ENCODE measurements around the gene SERPINI1. TPM values are rescaled to one million over a fixed set of nuclear protein-coding genes. Genes with fewer than 3 reads are reported as not detected.

SERPINI1 gene
- total RNA-seq, 1 experiment from 2014 or later = 4.4 TPM

DNA sequence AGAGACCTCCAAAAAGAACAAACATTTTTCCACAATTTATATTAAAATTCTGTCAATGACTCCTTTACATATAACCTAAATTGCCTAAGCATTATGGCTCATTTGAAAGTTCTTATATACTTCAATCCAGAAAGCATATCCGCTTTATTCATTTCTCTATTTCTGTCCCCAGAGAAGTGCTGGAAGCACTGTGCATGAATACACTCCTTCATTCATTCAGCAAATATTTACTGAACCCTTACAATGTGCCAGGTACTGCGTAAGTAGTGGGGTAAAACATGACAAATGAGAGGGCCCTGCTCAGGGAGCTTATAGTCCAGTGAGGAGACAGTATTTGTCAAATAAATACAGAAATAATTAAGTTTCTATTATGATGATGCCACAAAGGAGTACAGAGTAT lies 4.1 kb upstream of the SERPINI1 start:
- peaks cover 22% of the 10 kb centered on the region for H3K4me1 ChIP-seq
- DNase-seq = no peak
- no peak overlapping the region for H3K4me3 Mint-ChIP-seq (ENCODE audit: unreplicated experiment)

GRCh38 chr3:167732313-167733065 lies 3.0 kb upstream of the SERPINI1 start:
- DNase-seq = no peak
- no TSS peak for BruUV-seq (replicated peaks)
- H3K36me3 ChIP-seq (ENCODE audit: control insufficient read depth, insufficient read depth, low read length) = no peaks in the 10 kb centered on the region
- Mint-ChIP-seq H3K9me3 (ENCODE audit: unreplicated experiment) (no peaks in the 10 kb centered on the region), H3K36me3 (ENCODE audit: insufficient read depth, unreplicated experiment) (no peaks in the 10 kb centered on the region), H3K27ac (ENCODE audit: unreplicated experiment) (no peak overlapping the region), H3K4me3 (ENCODE audit: unreplicated experiment) (peak overlapping the region; percentile 32), H3K4me1 (ENCODE audit: low read depth, unreplicated experiment) (peaks cover 31% of the 10 kb centered on the region), H3K27me3 (ENCODE audit: insufficient read depth, unreplicated experiment) (no peaks in the 10 kb centered on the region)
- no peaks in the 10 kb centered on the region for H3K9me3 ChIP-seq
- intact Hi-C loops (cut with micrococcal nuclease; ENCODE audit: unreplicated experiment) = no loop called here
- no peaks in the 10 kb centered on the region for H3K27me3 ChIP-seq (replicated peaks; ENCODE audit: control insufficient read depth, insufficient read depth, low read length)
- H3K4me3 ChIP-seq (ENCODE audit: low read depth, low read length) = no peak overlapping the region
- no peak for TF ChIP-seq CTCF (IDR thresholded peaks at IDR 0.05; ENCODE audit: insufficient read depth in 1 of 2, low read depth in 1 of 2, low read length in 1 of 2, severe bottlenecking in 1 of 2, unreplicated experiment in 1 of 2)
- ChIA-PET POLR2A (no interaction called here), CTCF (no interaction called here)
- H3K4me1 ChIP-seq = peaks cover 12% of the 10 kb centered on the region; the same call in 1 of the 2 replicates

More for the DNA sequence above, 4.1 kb upstream of the SERPINI1 start:
- ChIA-PET CTCF (no interaction called here), POLR2A (no interaction called here)
- Mint-ChIP-seq H3K27me3 (ENCODE audit: insufficient read depth, unreplicated experiment) (no peaks in the 10 kb centered on the region), H3K27ac (ENCODE audit: unreplicated experiment) (no peak overlapping the region), H3K9me3 (ENCODE audit: unreplicated experiment) (no peaks in the 10 kb centered on the region), H3K36me3 (ENCODE audit: insufficient read depth, unreplicated experiment) (no peaks in the 10 kb centered on the region), H3K4me1 (ENCODE audit: low read depth, unreplicated experiment) (peaks cover 25% of the 10 kb centered on the region)
- no peaks in the 10 kb centered on the region for H3K36me3 ChIP-seq (ENCODE audit: control insufficient read depth, insufficient read depth, low read length)
- H3K9me3 ChIP-seq = no peaks in the 10 kb centered on the region
- no TSS peak for BruUV-seq (replicated peaks)
- intact Hi-C loops (cut with micrococcal nuclease; ENCODE audit: unreplicated experiment) = no loop called here
- no peak overlapping the region for H3K4me3 ChIP-seq (ENCODE audit: low read depth, low read length)
- no peak for TF ChIP-seq CTCF (IDR thresholded peaks at IDR 0.05; ENCODE audit: insufficient read depth in 1 of 2, low read depth in 1 of 2, low read length in 1 of 2, severe bottlenecking in 1 of 2, unreplicated experiment in 1 of 2)
- H3K27me3 ChIP-seq (replicated peaks; ENCODE audit: control insufficient read depth, insufficient read depth, low read length) = no peaks in the 10 kb centered on the region

DNA sequence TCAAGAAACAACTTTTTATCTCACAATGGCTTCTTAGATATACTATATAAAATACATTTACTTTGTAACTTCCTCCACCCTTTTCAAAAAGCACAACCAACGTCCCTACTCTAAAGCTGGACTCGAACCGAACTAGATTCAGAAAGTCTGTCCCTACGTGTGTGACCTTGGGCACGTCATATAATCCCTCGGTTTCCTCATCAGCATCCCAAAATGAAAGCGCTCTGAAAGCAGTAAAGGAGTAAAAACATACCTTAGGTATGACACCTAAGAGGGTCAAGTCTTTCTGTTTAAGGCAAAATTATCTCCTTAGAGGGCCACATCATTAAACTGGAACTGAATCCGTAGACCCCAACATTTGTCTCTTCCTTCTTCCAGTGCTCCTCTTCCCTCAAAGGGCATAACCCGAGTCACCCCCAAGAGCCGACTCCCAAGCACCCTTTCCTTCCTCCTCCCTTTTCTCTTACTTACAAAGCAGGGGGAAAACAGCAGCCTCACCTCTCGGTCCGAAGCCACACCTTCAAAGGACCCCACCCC lies 1.5 kb upstream of the SERPINI1 start:
- no peaks in the 10 kb centered on the region for H3K27me3 Mint-ChIP-seq (ENCODE audit: insufficient read depth, unreplicated experiment)
- POLR2A ChIA-PET = no interaction called here
- DNase-seq = peak in 1 of 2 experiments; percentile 19

More for the DNA sequence above, 1.5 kb upstream of the SERPINI1 start:
- no peak overlapping the region for H3K27ac Mint-ChIP-seq (ENCODE audit: unreplicated experiment)
- peak overlapping the region; percentile 84 for H3K4me3 ChIP-seq (ENCODE audit: low read depth, low read length)
- H3K4me3 Mint-ChIP-seq (ENCODE audit: unreplicated experiment) = no peak overlapping the region
- TF ChIP-seq CTCF (IDR thresholded peaks at IDR 0.05; ENCODE audit: insufficient read depth in 1 of 2, low read depth in 1 of 2, low read length in 1 of 2, severe bottlenecking in 1 of 2, unreplicated experiment in 1 of 2) = no peak
- no peaks in the 10 kb centered on the region for H3K36me3 Mint-ChIP-seq (ENCODE audit: insufficient read depth, unreplicated experiment)
- H3K9me3 ChIP-seq = no peaks in the 10 kb centered on the region
- no peaks in the 10 kb centered on the region for H3K27me3 ChIP-seq (replicated peaks; ENCODE audit: control insufficient read depth, insufficient read depth, low read length)
- H3K4me1 Mint-ChIP-seq (ENCODE audit: low read depth, unreplicated experiment) = peaks cover 26% of the 10 kb centered on the region
- intact Hi-C loops (cut with micrococcal nuclease; ENCODE audit: unreplicated experiment) = loop anchor here (1.0 to 2.0 kb wide), 3 partner anchors 17 to 149 kb away; no protein-coding TSS in a partner anchor
- CTCF ChIA-PET = interaction anchor here (0.6 kb wide), 2 partner anchors 1082 to 1940 kb away, joined by 3 to 6 read pairs; no protein-coding TSS in a partner anchor
- H3K36me3 ChIP-seq (ENCODE audit: control insufficient read depth, insufficient read depth, low read length) = no peaks in the 10 kb centered on the region
- H3K9me3 Mint-ChIP-seq (ENCODE audit: unreplicated experiment) = no peaks in the 10 kb centered on the region
- 0 out of 2 replicates have a peak, but pooled peaks cover 6% of the 10 kb centered on the region for H3K4me1 ChIP-seq
- BruUV-seq (replicated peaks) = TSS peak; percentile 55

Data from Caco-2 (cell line).